ENCODE measurements around the gene CXADR. TPM values are rescaled to one million over a fixed set of nuclear protein-coding genes. Genes with fewer than 3 reads are reported as not detected.

CXADR gene
- total RNA-seq, 3 donors from 2014 or later (not counting 1 experiment from before 2014, with no cell fraction given): 0.10 TPM; not detected in 2

- peak; percentile 65 for TF ChIP-seq CTCF (IDR thresholded peaks at IDR 0.05)
- Mint-ChIP-seq H3K36me3 (no peaks in the 10 kb centered on the region), H3K4me3 (no peak overlapping the region), H3K9me3 (no peaks in the 10 kb centered on the region), H3K27ac (no peak overlapping the region), H3K4me1 (no peaks in the 10 kb centered on the region), H3K27me3 (ENCODE audit: low read depth in 2 of 2) (peaks cover 0 to 9% of the 10 kb centered on the region in 2 donors)
- DNase-seq: peak in 1 of 2 donors; percentile 67
- no peak overlapping the region for H3K27ac ChIP-seq (ENCODE audit: low read length)
- WGBS (ENCODE audit: insufficient coverage): 0% methylated on average over 1 of the region's 3 CpGs
- peak in 1 of 3 donors; percentile 56 for ATAC-seq
- no peaks in the 10 kb centered on the region for H3K36me3 ChIP-seq (ENCODE audit: control insufficient read depth, insufficient read depth, low read length)
- H3K9me3 ChIP-seq (ENCODE audit: control insufficient read depth, insufficient read depth, low read length): no peaks in the 10 kb centered on the region
- no peak overlapping the region for H3K4me3 ChIP-seq (ENCODE audit: low read length)
- intact Hi-C loops (cut with micrococcal nuclease): no loop called here
- no peaks in the 10 kb centered on the region for H3K27me3 ChIP-seq (ENCODE audit: control insufficient read depth, insufficient read depth, low read length)
- H3K4me1 ChIP-seq (ENCODE audit: control insufficient read depth, insufficient read depth, low read length): no peaks in the 10 kb centered on the region
These were observed 73.1 kb downstream of the CXADR start for GRCh38 chr21:17585875-17586450.

GRCh38 chr21:17590430-17590829 is 77.6 kb downstream of the CXADR start:
- Mint-ChIP-seq H3K36me3 (peaks cover 17% of the 10 kb centered on the region), H3K4me3 (no peak overlapping the region), H3K27me3 (ENCODE audit: low read depth in 2 of 2) (no peaks in the 10 kb centered on the region), H3K4me1 (no peaks in the 10 kb centered on the region), H3K9me3 (no peaks in the 10 kb centered on the region), H3K27ac (no peak overlapping the region)
- Histone ChIP-seq H3K27ac (ENCODE audit: low read length) (no peak overlapping the region), H3K4me1 (ENCODE audit: control insufficient read depth, insufficient read depth, low read length) (no peaks in the 10 kb centered on the region), H3K36me3 (ENCODE audit: control insufficient read depth, insufficient read depth, low read length) (peaks cover 16% of the 10 kb centered on the region), H3K4me3 (ENCODE audit: low read length) (no peak overlapping the region), H3K27me3 (ENCODE audit: control insufficient read depth, insufficient read depth, low read length) (no peaks in the 10 kb centered on the region), H3K9me3 (ENCODE audit: control insufficient read depth, insufficient read depth, low read length) (no peaks in the 10 kb centered on the region)
- no peak for ATAC-seq
- WGBS (ENCODE audit: insufficient coverage): 99% methylated on average over 4 of the region's 4 CpGs
- intact Hi-C loops (cut with micrococcal nuclease): no loop called here
- no peak for TF ChIP-seq CTCF (IDR thresholded peaks at IDR 0.05)
- DNase-seq: no peak

GRCh38 chr21:17597680-17598079 is 84.8 kb downstream of the CXADR start:
- no CpG with 5 or more reads among the region's 1 CpG for WGBS (ENCODE audit: insufficient coverage)
- Mint-ChIP-seq H3K4me3 (no peak overlapping the region), H3K27me3 (ENCODE audit: low read depth in 2 of 2) (no peaks in the 10 kb centered on the region), H3K27ac (no peak overlapping the region), H3K9me3 (no peaks in the 10 kb centered on the region), H3K36me3 (peaks cover 14% of the 10 kb centered on the region), H3K4me1 (peaks cover 0 to 6% of the 10 kb centered on the region in 2 donors)
- Histone ChIP-seq H3K9me3 (ENCODE audit: control insufficient read depth, insufficient read depth, low read length) (no peaks in the 10 kb centered on the region), H3K4me3 (ENCODE audit: low read length) (no peak overlapping the region), H3K27me3 (ENCODE audit: control insufficient read depth, insufficient read depth, low read length) (no peaks in the 10 kb centered on the region), H3K4me1 (ENCODE audit: control insufficient read depth, insufficient read depth, low read length) (no peaks in the 10 kb centered on the region), H3K27ac (ENCODE audit: low read length) (no peak overlapping the region), H3K36me3 (ENCODE audit: control insufficient read depth, insufficient read depth, low read length) (peaks cover 37% of the 10 kb centered on the region)
- DNase-seq (no peak), ATAC-seq (no peak)
- no peak for TF ChIP-seq CTCF (IDR thresholded peaks at IDR 0.05)
- intact Hi-C loops (cut with micrococcal nuclease): no loop called here

- DNase-seq: no peak
- no peaks in the 10 kb centered on the region for H3K27me3 Mint-ChIP-seq (ENCODE audit: low read depth in 2 of 2)
- no peak overlapping the region for H3K27ac ChIP-seq (ENCODE audit: low read length)
- WGBS (ENCODE audit: insufficient coverage): 84% methylated on average over 3 of the region's 3 CpGs
- TF ChIP-seq CTCF (IDR thresholded peaks at IDR 0.05): no peak
- H3K9me3 Mint-ChIP-seq: no peaks in the 10 kb centered on the region
- H3K27me3 ChIP-seq (ENCODE audit: control insufficient read depth, insufficient read depth, low read length): no peaks in the 10 kb centered on the region
- no peak overlapping the region for H3K4me3 ChIP-seq (ENCODE audit: low read length)
- peaks cover 12% of the 10 kb centered on the region for H3K36me3 Mint-ChIP-seq
- peaks cover 2 to 13% of the 10 kb centered on the region in 2 donors for H3K4me1 Mint-ChIP-seq
- intact Hi-C loops (cut with micrococcal nuclease): no loop called here
- no peaks in the 10 kb centered on the region for H3K4me1 ChIP-seq (ENCODE audit: control insufficient read depth, insufficient read depth, low read length)
- ATAC-seq: no peak
- H3K27ac Mint-ChIP-seq: no peak overlapping the region
- peaks cover 40% of the 10 kb centered on the region for H3K36me3 ChIP-seq (ENCODE audit: control insufficient read depth, insufficient read depth, low read length)
- no peaks in the 10 kb centered on the region for H3K9me3 ChIP-seq (ENCODE audit: control insufficient read depth, insufficient read depth, low read length)
- no peak overlapping the region for H3K4me3 Mint-ChIP-seq
These were observed 85.6 kb downstream of the CXADR start for GRCh38 chr21:17598437-17598836.
